ENCODE results near the gene EXOC3L4.

DNA sequence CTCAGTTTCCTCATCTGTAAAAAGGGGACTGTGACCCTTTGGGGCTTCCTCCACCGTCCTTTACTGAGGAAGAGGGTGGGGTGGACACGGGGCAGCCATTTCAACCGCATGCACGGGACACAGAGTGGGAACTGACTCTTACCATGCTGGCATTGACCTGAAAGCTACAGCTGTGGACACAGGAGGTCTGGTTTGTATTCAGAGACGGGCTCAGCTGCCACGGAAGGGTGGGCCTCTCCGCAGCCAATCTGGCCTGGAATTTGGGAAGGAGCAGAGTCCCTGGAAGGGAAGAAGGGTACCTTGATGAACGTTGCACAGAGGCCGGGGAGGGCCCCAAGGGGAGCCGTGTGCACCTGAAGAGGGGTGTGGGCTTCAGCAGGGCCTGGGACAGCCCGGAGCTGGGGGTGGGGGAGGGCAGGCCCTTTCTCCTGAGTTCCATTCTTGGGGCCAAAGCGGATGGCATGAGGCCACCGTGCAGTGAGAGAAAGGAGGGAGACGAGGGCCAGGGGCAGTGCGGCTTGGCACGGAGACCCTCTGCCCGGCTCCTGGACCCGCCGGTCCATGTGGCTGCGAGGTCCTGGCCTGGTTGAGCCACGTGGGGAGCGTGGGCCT lies 43.3 kb downstream of the EXOC3L4 start:
- TF ChIP-seq CTCF (IDR thresholded peaks at IDR 0.05): no peak
- no peak for TF ChIP-seq POLR2A (IDR thresholded peaks at IDR 0.05)

All from right lobe of liver (tissue), 4 donors.